ENCODE data around the gene ASS1.
A peak's percentile ranks its signal among the peaks of the same experiment; 100 is the strongest.

ASS1 gene

DNA sequence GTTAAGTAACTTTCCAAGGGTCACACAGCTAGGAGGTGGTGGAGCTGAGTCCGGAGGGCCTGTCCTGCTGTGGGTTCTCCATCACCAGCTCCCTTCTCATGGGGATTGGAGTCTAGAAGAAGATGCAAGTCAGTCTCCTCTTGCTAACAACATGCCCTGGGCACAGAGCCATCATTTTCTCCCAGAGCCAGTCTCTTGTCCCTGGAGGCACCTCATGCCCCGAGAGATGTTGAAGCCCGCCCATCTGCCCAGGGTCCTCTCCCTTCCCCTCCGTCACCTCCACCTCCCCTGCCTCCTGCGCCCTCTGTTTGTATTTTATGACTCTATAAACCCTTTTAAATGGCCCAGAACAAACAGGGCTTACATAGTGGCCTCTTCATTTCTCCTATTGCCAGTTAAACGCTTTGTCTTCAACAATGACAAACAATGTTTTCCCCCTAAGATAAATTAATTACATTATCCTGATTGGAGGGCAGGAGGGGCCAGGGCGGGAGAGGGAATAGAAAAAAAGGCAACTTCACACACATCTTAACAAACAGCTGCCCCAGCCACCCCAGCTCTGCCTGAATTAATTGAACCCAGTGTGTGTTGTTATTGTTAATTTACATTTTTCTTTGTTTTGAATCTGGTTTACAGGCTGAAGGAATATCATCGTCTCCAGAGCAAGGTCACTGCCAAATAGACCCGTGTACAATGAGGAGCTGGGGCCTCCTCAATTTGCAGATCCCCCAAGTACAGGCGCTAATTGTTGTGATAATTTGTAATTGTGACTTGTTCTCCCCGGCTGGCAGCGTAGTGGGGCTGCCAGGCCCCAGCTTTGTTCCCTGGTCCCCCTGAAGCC, 55.8 kb downstream of the ASS1 start:
- DNase-seq: peak; percentile 97

DNA sequence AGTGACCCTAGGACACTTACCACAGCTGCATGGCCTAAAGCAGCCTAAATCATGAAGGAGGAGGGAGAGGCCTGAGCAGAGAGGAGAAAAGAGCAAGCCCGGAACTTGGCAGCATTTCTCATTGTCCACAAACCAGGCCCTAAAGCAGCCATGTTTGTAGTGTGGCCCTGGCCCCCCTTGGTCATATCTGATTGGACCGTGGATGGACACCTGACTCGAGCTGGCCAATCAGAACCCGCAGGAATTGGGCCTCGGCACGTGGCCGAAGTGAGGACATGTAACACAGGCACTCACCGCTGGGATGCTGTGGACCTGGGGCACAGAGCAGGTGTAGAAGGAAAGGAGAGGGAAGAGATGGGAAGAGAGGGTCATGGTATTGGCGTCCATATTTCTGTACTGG, 56.9 kb downstream of the ASS1 start:
- DNase-seq: no peak

GRCh38 chr9:130508218-130508617, 63.5 kb downstream of the ASS1 start:
- no peak for DNase-seq

DNA sequence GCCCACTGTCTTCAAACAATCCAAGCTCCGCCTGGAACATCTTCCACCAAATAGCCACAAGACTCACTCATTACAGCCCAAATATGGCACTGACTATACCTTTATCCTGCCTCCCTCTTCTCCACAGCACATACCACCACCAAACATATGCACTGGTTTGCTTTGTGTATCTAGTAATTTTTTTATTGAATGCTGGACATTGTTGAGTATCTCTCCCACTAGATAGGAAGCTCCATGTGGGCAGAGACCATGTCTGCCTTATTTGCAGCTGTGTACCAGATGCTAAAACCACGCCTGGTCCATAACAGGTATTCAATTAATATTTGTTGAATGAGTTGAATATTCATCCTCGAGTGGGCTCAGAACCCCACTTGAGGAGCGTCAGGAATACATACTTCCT, 67.4 kb downstream of the ASS1 start:
- DNase-seq: no peak

DNA sequence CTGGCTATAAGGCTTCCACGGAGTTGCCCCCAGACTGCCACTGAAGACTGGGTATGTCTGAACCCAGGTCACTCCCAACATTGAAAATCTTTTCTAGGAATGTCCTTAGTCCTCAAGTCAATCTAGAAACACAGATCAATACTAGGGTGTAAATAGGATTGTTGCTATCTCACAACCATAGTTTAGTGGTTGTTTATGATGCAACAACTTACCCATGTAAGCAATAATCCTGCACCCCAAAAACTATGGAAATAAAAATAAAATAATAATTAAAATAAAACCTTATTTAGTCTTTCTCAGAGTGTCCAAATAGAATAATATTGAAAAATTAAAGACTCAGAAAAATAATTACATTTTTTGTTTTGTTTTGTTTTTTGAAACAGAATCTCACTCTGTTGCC, 68.3 kb downstream of the ASS1 start:
- no peak for DNase-seq

DNA sequence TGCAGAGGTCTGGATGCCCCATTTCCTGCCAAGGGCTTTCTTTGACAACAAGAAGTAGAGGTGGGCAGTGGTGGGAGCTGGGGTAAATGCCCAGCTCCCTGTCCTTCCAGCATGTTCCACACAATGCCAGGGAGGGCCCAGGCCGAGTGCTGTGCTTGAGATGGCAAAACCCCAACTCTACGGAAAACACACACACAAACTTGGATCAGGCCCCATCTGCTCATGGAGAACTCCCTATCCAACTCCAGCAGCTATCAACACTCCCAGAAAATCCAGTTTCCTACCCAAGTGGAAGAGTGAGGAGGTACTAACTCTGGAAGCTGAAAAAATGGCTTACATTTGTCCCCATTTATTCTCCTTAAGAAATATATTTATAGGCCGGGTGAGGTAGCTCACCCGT, 73.5 kb downstream of the ASS1 start:
- DNase-seq: no peak

- no peak for DNase-seq
Measured at GRCh38 chr9:130518943-130519799, 74.4 kb downstream of the ASS1 start.

DNA sequence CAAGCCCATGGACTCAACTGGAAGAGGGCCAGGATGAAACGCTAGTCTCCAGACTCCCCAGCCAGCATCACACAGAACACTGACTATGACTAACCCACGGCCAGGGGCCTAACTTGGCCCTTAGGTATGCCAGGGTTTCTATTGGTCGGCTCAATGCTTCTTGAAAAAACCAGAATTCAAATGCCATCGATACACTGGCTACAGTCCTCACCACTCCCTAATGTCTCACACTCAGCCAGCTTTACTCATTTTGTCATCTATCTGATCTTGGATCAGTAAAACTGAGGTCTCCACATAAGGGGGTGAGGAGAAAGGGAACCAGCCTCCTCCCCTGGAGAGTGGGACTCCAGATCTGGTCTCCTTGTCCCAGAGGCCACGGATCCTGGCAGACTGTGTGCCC, 75.2 kb downstream of the ASS1 start:
- no peak for DNase-seq

GRCh38 chr9:130521715-130522114, 77.0 kb downstream of the ASS1 start:
- no peak for DNase-seq

DNA sequence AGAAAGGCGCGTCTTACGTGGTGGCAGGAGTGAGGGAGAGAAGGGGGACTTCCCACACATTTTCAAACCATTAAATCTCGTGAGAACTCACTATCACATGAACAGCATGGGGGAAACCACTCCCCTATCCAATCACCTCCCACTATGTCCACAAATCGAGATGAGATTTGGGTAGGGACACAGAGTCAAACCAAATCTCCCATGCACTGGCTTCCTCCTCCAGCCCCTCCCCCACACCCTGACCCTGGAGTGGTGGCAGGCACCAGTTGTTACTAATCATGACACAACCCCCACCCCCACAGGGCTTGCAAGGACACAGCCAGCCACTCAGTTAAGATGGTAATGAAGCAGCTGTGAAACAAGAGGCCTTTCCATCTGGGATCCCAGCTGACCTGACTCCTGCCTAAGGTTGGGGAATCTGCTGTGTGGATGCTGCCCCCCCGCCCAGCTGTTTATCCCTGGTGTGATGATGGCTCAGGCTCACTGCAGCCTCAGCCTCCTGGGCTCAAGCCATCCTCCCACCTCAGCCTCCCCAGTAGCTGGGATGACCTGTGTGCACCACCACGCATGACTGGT, 77.6 kb downstream of the ASS1 start:
- DNase-seq: peak; percentile 97

- no peak for DNase-seq
Measured at GRCh38 chr9:130523921-130524320, 79.2 kb downstream of the ASS1 start.

- DNase-seq: no peak
Measured at GRCh38 chr9:130526193-130526853, 81.6 kb downstream of the ASS1 start.

DNA sequence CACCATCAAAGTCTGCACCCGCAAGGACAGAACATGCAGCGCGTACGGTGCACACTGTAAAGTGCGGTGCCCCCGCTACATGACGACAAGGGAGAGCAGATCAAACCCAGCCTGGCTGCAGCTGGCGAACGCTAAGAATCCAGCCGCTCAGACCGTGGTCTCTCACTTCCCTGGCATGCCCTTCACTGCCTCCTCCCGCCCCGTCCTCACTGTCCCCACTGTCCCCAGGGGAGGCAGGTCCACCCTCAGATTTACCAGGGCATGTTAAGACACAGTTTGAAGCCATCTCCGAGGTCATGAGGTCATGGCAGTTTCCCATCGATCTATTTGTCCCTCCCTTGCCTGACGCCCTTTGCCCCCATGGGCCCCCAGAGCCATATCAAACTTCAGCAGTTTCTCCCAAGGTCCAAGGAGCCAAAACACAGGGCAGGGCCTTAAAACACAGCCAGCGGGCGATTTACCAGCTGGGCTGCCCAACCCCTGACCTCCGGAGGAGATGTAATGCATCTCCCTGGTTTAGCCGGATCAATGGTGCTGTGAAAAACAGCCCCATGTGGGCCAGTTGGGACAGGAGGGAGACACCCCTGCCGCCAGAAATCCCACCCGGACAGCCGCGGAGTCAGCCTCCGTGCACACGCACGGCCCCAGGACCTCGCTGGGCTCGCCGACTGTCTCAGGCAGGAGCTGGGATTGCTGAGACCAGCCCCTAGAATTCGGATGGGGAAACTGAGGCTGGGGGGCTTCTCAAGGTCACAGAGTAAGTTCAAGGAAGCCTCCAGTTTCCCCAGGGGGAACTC, 82.3 kb downstream of the ASS1 start:
- no peak for DNase-seq

- DNase-seq: no peak
Measured at GRCh38 chr9:130527651-130528310, 83.0 kb downstream of the ASS1 start.

DNA sequence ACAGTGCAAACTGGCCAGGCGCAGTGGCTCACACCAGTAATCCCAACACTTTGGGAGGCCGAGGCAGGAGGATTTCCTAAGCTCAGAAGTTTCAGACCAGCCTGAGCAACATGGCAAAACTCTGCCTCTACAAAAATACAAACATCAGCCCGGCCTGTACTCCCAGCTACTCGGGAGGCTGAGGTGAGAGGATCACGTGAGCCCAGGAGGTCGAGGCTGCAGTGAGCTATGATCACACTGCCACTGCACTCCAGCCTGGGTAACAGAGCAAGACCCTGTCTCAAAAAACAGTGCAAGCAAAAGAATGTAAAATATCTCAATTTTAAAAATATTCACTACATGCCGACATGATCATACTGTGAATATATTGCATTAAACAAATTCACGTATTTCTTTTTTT, 83.9 kb downstream of the ASS1 start:
- no peak for DNase-seq

GRCh38 chr9:130530938-130531337, 86.2 kb downstream of the ASS1 start:
- no peak for DNase-seq

DNA sequence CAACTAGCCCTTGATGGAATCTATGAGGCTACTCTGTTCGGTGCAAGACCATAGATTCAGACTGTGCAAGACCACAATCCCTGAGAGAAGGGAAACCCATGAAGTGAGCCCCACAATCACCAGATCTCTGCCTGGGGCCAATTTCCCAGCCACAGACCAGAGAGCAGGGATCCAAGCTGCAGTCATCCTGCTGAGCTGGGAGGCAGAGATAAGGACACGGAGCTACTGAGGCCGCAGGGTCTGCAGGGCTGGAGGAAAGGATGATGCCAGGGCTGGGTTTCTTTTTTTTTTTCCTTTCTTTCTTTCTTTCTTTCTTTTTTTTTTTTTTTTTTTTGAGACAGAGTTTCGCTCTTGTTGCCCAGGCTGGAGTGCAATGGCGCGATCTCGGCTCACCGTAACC, 86.9 kb downstream of the ASS1 start:
- DNase-seq: no peak

DNA sequence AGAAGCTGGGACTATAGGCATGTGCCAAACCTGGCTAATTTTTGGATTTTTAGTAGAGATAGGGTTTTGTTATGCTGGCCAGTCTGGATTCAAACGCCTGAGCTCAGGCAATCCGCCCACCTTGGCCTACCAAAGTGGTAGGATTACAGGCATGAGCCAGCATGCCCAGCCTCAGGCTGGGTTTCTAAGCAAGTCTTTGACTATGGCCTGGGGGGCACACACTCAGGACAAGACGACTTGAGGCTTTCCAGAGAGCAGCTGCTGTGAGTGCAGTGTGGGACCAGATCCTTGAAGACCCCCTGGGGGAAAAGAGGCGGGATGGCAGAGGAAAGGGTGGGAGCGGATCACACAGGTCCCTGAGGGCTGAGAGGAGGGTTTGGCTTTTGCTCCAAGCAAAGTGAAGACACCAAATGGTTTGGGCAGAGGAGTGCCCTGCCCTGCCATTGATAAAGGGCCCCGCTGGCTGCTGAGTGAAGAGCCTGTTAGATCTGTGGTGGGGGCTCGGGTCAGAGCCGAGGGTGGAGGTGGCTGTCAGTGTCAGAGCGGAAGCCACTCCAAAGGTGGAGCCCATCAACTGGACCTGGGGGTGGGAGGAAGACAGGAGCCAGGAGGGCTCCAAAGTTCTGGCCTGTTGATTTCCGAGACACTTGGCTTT, 87.8 kb downstream of the ASS1 start:
- DNase-seq: no peak

DNA sequence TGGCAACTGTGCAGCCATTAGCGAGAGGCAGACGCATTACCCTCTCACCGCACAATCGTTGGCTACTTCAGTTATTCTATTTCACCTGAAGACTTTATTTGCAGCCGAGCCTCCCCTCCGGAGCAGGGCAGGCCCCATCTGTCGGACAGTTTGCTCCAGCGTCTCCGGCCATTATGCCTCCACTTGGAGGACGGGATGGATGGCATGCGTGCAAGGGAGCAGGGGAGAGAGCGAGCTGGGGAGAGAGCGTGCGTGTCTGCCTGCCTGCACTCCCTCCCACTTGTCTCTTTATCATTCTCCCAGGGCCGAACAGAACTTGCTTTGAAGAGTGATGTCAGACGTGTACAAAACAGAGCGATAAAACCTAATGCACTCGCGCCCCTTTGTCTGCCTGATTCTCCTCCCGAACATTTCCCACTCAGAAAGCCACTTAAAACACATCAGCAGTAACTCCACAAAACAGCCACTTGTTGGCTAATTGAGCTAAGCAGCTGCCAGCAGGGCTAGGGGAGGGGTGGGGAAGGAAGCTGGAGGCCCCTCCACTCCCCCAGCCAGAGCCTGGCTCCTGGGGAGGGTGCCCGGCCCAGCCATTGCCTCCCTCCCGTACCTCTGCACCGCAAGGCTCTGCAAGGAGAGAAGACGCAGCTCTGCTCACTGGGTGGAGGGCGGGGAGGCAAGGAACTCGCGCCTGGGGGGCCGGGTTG, 91.2 kb downstream of the ASS1 start:
- peak; percentile 78 for DNase-seq

- DNase-seq: no peak
Measured at GRCh38 chr9:130536701-130537107, 91.9 kb downstream of the ASS1 start.
